Astrocyte (in vitro differentiated cells and primary cell): Measurements from ENCODE around the gene POLDIP3.
"Not testable (repeated sequence)": the region's sequence is repeated elsewhere in the genome, so short reads cannot be mapped to it uniquely, and the experiment has no call there.

ENCODE experiments used
- EZH2 ChIP-seq: IDR thresholded peaks from 2 replicates; pipeline ENCODE4 v1.6.1; 2012; ENCODE audit warnings: mild to moderate bottlenecking, low read length, inconsistent platforms; ENCODE audit not compliant: insufficient read depth
- TF ChIP-seq, protein P1 (sequence below): IDR thresholded peaks from 2 replicates; pipeline ENCODE4 v1.5.1; 2011; ENCODE audit warnings: low read depth, mild to moderate bottlenecking, inconsistent platforms, low read length, moderate library complexity; ENCODE audit not compliant: insufficient read depth

DNA sequence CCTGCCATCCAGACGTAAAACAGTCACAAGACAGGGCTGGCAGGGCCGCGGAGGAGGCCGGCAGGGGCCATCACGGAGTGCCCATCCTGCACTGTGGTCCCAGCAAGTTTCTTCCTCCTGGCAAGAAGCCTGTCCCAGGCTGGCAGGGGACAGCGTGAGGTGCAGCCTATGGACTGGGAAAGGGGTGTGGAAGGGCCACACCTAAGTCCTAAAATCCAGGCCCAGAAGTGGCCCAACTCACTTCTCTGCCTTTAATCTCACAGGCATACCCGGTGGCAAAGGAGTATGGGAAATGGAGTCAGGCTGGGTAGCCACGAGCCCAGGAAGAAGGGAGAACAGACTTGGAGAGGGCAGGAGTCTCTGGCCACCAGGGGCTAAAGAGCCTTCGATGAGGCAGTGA is 44.1 kb downstream of the POLDIP3 start:
- TF ChIP-seq, protein P1, sequence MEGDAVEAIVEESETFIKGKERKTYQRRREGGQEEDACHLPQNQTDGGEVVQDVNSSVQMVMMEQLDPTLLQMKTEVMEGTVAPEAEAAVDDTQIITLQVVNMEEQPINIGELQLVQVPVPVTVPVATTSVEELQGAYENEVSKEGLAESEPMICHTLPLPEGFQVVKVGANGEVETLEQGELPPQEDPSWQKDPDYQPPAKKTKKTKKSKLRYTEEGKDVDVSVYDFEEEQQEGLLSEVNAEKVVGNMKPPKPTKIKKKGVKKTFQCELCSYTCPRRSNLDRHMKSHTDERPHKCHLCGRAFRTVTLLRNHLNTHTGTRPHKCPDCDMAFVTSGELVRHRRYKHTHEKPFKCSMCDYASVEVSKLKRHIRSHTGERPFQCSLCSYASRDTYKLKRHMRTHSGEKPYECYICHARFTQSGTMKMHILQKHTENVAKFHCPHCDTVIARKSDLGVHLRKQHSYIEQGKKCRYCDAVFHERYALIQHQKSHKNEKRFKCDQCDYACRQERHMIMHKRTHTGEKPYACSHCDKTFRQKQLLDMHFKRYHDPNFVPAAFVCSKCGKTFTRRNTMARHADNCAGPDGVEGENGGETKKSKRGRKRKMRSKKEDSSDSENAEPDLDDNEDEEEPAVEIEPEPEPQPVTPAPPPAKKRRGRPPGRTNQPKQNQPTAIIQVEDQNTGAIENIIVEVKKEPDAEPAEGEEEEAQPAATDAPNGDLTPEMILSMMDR = not testable (repeated sequence)
- not testable (repeated sequence) for TF ChIP-seq EZH2
